ENCODE results near the gene TMOD3.

GRCh38 chr15:51849860-51850259 is 20.4 kb downstream of the TMOD3 start:
- TF ChIP-seq ATF3 (IDR thresholded peaks at IDR 0.05) (no peak), CTCF (IDR thresholded peaks at IDR 0.05; ENCODE audit: low read depth, low read length, missing input control) (no peak), SP1 (IDR thresholded peaks at IDR 0.05) (no peak), YY1 (IDR thresholded peaks at IDR 0.05) (no peak), TAF1 (conservative IDR thresholded peaks at IDR 0.05) (no peak), FOXA1 (IDR thresholded peaks at IDR 0.05) (no peak), EGR1 (IDR thresholded peaks at IDR 0.05; ENCODE audit: low read depth in 2 of 2) (no peak), RXRA (IDR thresholded peaks at IDR 0.05) (no peak), REST (IDR thresholded peaks at IDR 0.05) (no peak)

Data from liver (tissue), 3 donors.